ENCODE data around the gene ITGB3. TPM values are rescaled to one million over a fixed set of nuclear protein-coding genes. Genes with fewer than 3 reads are reported as not detected.

The ITGB3 gene
- total and polyA plus RNA-seq, 2 of the 4 experiments (the other 2 are of a cell fraction), result 9.8 to 17.6 TPM

- no peak overlapping the region for H2BK120ac ChIP-seq (ENCODE audit: low read depth, low read length)
- no peak for TF ChIP-seq MAFK (IDR thresholded peaks at IDR 0.05; ENCODE audit: low read depth, low read length)
- TF ChIP-seq MXI1 (IDR thresholded peaks at IDR 0.05; ENCODE audit: borderline replicate concordance, low read depth, low read length), result no peak
- TF ChIP-seq NFE2L2 (IDR thresholded peaks at IDR 0.05; ENCODE audit: low read depth, low read length), result no peak
- no peak for TF ChIP-seq CHD1 (IDR thresholded peaks at IDR 0.05; ENCODE audit: low read depth, low read length)
- TF ChIP-seq SMC3 (IDR thresholded peaks at IDR 0.05; ENCODE audit: low read depth, low read length), result no peak
- TF ChIP-seq, protein P1, sequence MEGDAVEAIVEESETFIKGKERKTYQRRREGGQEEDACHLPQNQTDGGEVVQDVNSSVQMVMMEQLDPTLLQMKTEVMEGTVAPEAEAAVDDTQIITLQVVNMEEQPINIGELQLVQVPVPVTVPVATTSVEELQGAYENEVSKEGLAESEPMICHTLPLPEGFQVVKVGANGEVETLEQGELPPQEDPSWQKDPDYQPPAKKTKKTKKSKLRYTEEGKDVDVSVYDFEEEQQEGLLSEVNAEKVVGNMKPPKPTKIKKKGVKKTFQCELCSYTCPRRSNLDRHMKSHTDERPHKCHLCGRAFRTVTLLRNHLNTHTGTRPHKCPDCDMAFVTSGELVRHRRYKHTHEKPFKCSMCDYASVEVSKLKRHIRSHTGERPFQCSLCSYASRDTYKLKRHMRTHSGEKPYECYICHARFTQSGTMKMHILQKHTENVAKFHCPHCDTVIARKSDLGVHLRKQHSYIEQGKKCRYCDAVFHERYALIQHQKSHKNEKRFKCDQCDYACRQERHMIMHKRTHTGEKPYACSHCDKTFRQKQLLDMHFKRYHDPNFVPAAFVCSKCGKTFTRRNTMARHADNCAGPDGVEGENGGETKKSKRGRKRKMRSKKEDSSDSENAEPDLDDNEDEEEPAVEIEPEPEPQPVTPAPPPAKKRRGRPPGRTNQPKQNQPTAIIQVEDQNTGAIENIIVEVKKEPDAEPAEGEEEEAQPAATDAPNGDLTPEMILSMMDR (conservative IDR thresholded peaks at IDR 0.05; ENCODE audit: low read depth, low read length), result no peak
- TF ChIP-seq MAZ (IDR thresholded peaks at IDR 0.05; ENCODE audit: borderline replicate concordance, low read depth, low read length), result no peak
- no peak overlapping the region for H2BK20ac ChIP-seq (ENCODE audit: low read depth, low read length)
- intact Hi-C loops (cut with micrococcal nuclease) (no loop called here), dilution Hi-C loops (cut with HindIII; ENCODE audit: low sequenced_read_pairs, unreplicated experiment) (no loop called here), in situ Hi-C loops (cut with MboI; ENCODE audit: low sequenced_read_pairs) (no loop called here)
- ChIA-PET POLR2A (ENCODE audit: unreplicated experiment) (no interaction called here), CTCF (interaction anchor here (0.6 kb wide), 1 partner anchor 558 kb away, joined by 4 read pairs; no protein-coding TSS in a partner anchor)
- no peaks in the 10 kb centered on the region for H3K9me1 ChIP-seq (ENCODE audit: insufficient read depth, low read length)
- WGBS, 2 experiments (ENCODE audit: extremely low coverage in 2 of 2, insufficient read length in 1 of 2), result no CpG with 5 or more reads among the region's 1 CpG
- no peaks in the 10 kb centered on the region for H3K9me3 ChIP-seq (ENCODE audit: control insufficient read depth, insufficient read depth, low read length)
- H3K4ac ChIP-seq (ENCODE audit: low read depth, low read length), result no peak overlapping the region
- no peak overlapping the region for H3K23ac ChIP-seq (ENCODE audit: low read depth, low read length)
- no peak overlapping the region for H3K56ac ChIP-seq (ENCODE audit: extremely low read depth, insufficient read depth, low read length)
- no peaks in the 10 kb centered on the region; the same call in 1 of the 2 replicates for H3K27me3 ChIP-seq (ENCODE audit: control insufficient read depth, insufficient read depth, low read length)
- H3K9ac ChIP-seq (ENCODE audit: low read depth, low read length), result no peak overlapping the region
- no peak for DNase-seq
- peaks cover 6 to 27% of the 10 kb centered on the region in 2 experiments; a peak in 3 of 4 replicates for H3K79me1 ChIP-seq (ENCODE audit: low read depth in 1 of 2, low read length in 2 of 2)
- no peak overlapping the region for H2BK5ac ChIP-seq (ENCODE audit: low read depth, low read length, poor library complexity, severe bottlenecking)
- no peak overlapping the region for H2BK15ac ChIP-seq (ENCODE audit: low read depth, low read length)
- H2AK5ac ChIP-seq (ENCODE audit: low read depth, low read length), result peak overlapping the region; percentile 41
- no peak overlapping the region for H3K4me2 ChIP-seq (ENCODE audit: low read depth, low read length)
- H2AK9ac ChIP-seq (replicated peaks; ENCODE audit: low read depth, low read length, poor library complexity), result no peak overlapping the region
- H3K18ac ChIP-seq (ENCODE audit: low read depth, low read length), result no peak overlapping the region
- H3K4me3 ChIP-seq (ENCODE audit: insufficient read depth, low read depth, low read length), result no peak overlapping the region
- no peaks in the 10 kb centered on the region for H3K36me3 ChIP-seq (ENCODE audit: control insufficient read depth, insufficient read depth, low read length)
- H3K4me1 ChIP-seq (ENCODE audit: control insufficient read depth, insufficient read depth, low read length), result peaks cover 7% of the 10 kb centered on the region
- no peak for ATAC-seq (ENCODE audit: low read depth)
- H4K91ac ChIP-seq (ENCODE audit: insufficient read depth, low read depth, low read length), result no peak overlapping the region
- H3K14ac ChIP-seq (replicated peaks; ENCODE audit: low read depth, low read length), result no peak overlapping the region
- no peaks in the 10 kb centered on the region for H4K20me1 ChIP-seq (ENCODE audit: insufficient read depth, low read length)
- H4K8ac ChIP-seq (ENCODE audit: low read depth in 2 of 2, low read length in 2 of 2), result no peak overlapping the region
- no peak overlapping the region for H3K27ac ChIP-seq (ENCODE audit: insufficient read depth, low read length)
- no peak overlapping the region for H2AFZ ChIP-seq (replicated peaks; ENCODE audit: low read length, poor library complexity)
- BruUV-seq (replicated peaks), result no TSS peak
- H4K5ac ChIP-seq (ENCODE audit: low read depth, low read length), result no peak overlapping the region
These were observed 1.4 kb upstream of the ITGB3 start for GRCh38 chr17:47252209-47252608.
